Measurements from ENCODE around the gene RBFOX1.

DNA sequence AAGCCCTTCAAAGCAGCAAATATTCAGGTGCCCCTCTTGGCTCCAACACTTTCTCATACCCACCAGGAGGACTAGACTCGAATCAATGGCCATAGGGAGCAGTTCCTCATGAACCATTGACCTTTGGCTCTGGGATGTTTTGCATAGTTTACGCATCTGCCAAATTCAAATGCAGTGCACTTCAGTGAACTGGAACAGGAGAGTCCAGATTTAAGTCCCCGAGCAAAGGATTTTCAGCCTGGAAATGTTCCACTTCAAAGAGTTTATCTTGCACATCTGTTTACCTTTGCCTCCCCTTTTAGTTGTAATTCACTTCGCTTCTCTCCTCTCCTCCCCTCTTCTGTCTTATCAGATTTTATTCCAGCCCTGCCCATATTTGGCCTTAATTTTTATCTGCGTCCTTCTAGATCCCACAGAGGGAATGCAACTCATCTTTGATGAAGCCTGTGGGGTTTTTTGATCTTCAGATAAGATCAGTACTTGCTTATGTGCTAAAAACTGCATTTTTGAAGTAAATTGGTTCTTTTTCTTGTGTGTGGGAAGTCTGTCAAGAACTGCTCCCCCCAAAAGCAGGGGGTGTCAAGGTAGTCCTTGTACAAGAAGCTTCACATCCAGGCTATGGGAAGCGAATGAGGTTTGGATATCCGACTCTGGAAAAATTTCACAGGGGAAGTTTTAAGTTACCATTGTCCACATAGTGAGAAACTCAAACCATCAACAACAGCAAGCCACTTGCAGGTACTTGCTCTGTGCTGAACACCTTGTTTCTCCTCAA is 281.6 kb downstream of the RBFOX1 start:
- TF ChIP-seq, protein P1, sequence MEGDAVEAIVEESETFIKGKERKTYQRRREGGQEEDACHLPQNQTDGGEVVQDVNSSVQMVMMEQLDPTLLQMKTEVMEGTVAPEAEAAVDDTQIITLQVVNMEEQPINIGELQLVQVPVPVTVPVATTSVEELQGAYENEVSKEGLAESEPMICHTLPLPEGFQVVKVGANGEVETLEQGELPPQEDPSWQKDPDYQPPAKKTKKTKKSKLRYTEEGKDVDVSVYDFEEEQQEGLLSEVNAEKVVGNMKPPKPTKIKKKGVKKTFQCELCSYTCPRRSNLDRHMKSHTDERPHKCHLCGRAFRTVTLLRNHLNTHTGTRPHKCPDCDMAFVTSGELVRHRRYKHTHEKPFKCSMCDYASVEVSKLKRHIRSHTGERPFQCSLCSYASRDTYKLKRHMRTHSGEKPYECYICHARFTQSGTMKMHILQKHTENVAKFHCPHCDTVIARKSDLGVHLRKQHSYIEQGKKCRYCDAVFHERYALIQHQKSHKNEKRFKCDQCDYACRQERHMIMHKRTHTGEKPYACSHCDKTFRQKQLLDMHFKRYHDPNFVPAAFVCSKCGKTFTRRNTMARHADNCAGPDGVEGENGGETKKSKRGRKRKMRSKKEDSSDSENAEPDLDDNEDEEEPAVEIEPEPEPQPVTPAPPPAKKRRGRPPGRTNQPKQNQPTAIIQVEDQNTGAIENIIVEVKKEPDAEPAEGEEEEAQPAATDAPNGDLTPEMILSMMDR (IDR thresholded peaks at IDR 0.05) = no peak
- TF ChIP-seq ZFX (IDR thresholded peaks at IDR 0.05; ENCODE audit: borderline replicate concordance) = no peak
